ENCODE results near the gene NPR2.

DNA sequence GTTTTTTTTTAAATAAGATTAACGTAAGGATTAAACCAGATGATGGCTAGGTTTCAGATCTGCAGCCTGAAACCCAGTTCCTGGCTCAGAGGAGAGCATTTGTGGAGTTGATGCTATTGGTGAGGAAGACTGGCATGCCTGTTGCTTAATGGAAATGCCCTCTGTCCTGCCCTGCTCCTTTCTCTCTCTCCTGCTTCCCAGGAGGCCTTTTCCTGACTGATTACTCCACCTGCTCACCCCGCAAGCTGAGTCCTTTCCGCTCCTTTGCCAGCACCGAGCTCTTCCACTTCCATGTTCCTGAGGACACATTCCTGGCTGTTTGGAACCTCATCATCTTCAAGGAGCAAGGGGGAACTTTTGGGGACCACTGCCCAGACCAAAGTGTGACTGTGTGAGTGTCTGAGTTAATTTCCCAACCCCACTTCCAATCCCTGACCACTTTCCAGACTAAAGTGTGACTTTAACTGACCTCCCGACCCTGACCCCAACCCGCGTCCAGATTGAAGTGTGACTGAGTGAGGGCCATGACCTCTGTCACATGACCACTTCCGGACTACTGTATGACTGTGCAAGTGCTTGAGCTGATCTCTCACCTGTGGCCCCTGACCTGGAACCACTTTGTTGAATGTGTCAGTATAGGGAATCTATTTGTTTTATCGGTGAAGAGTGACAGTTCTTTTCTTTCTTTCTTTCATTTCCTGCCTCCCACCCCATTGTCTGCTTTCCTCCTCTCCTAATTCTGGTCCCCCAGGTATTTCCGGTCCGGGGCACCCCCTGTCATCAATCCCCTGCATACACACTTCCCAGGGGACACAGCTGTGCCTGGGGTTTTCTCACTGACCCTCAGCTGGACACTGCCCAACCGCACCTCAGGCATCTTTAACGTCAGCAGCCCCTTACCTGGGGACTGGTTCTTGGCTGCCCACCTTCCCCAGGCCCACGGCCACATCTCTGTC is 43.1 kb downstream of the NPR2 start:
- TF ChIP-seq EZH2 (IDR thresholded peaks at IDR 0.05) (no peak), CEBPB (IDR thresholded peaks at IDR 0.05; ENCODE audit: low read depth) (no peak), FOSL1 (IDR thresholded peaks at IDR 0.05; ENCODE audit: low read depth) (no peak), YY1 (IDR thresholded peaks at IDR 0.05; ENCODE audit: extremely low read depth, insufficient replicate concordance, low read depth, low read length) (no peak), SIN3A (IDR thresholded peaks at IDR 0.05; ENCODE audit: low read depth) (no peak), POLR2A (IDR thresholded peaks at IDR 0.05; ENCODE audit: borderline replicate concordance, extremely low read depth, insufficient read depth, insufficient read length) (no peak), ZNF274 (IDR thresholded peaks at IDR 0.05; ENCODE audit: low read depth, low read length) (no peak), POLR2AphosphoS5 (IDR thresholded peaks at IDR 0.05; ENCODE audit: low read depth, low read length) (no peak), RAD21 (IDR thresholded peaks at IDR 0.05; ENCODE audit: low read depth) (no peak), REST (IDR thresholded peaks at IDR 0.05; ENCODE audit: low read depth) (no peak), EZH2phosphoT487 (IDR thresholded peaks at IDR 0.05; ENCODE audit: borderline replicate concordance) (no peak)
- TF ChIP-seq, protein P1, sequence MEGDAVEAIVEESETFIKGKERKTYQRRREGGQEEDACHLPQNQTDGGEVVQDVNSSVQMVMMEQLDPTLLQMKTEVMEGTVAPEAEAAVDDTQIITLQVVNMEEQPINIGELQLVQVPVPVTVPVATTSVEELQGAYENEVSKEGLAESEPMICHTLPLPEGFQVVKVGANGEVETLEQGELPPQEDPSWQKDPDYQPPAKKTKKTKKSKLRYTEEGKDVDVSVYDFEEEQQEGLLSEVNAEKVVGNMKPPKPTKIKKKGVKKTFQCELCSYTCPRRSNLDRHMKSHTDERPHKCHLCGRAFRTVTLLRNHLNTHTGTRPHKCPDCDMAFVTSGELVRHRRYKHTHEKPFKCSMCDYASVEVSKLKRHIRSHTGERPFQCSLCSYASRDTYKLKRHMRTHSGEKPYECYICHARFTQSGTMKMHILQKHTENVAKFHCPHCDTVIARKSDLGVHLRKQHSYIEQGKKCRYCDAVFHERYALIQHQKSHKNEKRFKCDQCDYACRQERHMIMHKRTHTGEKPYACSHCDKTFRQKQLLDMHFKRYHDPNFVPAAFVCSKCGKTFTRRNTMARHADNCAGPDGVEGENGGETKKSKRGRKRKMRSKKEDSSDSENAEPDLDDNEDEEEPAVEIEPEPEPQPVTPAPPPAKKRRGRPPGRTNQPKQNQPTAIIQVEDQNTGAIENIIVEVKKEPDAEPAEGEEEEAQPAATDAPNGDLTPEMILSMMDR (IDR thresholded peaks at IDR 0.05 in 2 of 3, conservative IDR thresholded peaks at IDR 0.05 in 1 of 3; ENCODE audit: borderline replicate concordance in 1 of 3, insufficient read depth in 1 of 3, low read depth in 2 of 3, low read length in 2 of 3): no peak
